Mucosa of descending colon (tissue), 3 donors: ENCODE measurements around the gene FOLR3. TPM values are rescaled to one million over a fixed set of nuclear protein-coding genes. Genes with fewer than 3 reads are reported as not detected.

Source experiments
- ATAC-seq: fragments of 200-7000 bp; cut with Tn5 transposase; one replicate; pipeline ENCODE4 v1.9.1; 2020; ENCODE audit warnings: mild to moderate bottlenecking, moderate library complexity
- DNase-seq, 3 donors: peaks; one replicate each; pipeline ENCODE4 v3.0.0-alpha.2; 2020
- H3K36me3 ChIP-seq: fragments of 200-600 bp; one replicate; pipeline ENCODE4 v1.8.0; 2021; ENCODE audit warnings: low read depth, mild to moderate bottlenecking
- H3K4me1 ChIP-seq: fragments of 200-600 bp; one replicate; pipeline ENCODE4 v1.8.0; 2021; ENCODE audit warnings: low read depth, mild to moderate bottlenecking
- H3K4me3 ChIP-seq: fragments of 200-600 bp; one replicate; pipeline ENCODE4 v1.8.0; 2021; ENCODE audit warnings: mild to moderate bottlenecking
- H3K9me3 ChIP-seq: fragments of 200-600 bp; one replicate; pipeline ENCODE4 v1.8.0; 2021; ENCODE audit warnings: mild to moderate bottlenecking
- CTCF ChIP-seq: fragments of 200-600 bp; IDR thresholded peaks from one replicate; pipeline ENCODE4 v1.8.0; 2022; ENCODE audit warnings: antibody characterized with exemption, mild to moderate bottlenecking
- intact Hi-C, 2 donors: fragments of 100-400 bp; cut with DNase I in 1 of 2; cut with micrococcal nuclease in 1 of 2; formaldehyde crosslinking; loops; one replicate each; pipeline versions ENCODE4 v1.11.0 to v1.11.1; 2022; cut with DNase I, micrococcal nuclease
- total RNA-seq, 3 donors: library from RNA; stranded (reverse); fragmentation: NEBNext Ultra II Directional in 2 of 3; extraction: Animal tissue kit (Norgen Biotek cat#: 25700) in 2 of 3; gene quantifications; one replicate each; pipeline versions ENCODE4 v1.2.1 to v1.2.4, GENCODE V29; 2021 to 2023
- donor health status: DM: no; HTN: no; CAD: no; lungs with moderate emphysema.
- donor health status: DM: no; HTN: no; CAD: no.
- donor health status: DM: no; HTN: yes; CAD: no.

FOLR3 gene
- total RNA-seq, 3 donors from 2014 or later, result not detected

GRCh38 chr11:72135891-72136683 lies 562 bp downstream of the FOLR3 start:
- intact Hi-C loops, result no loop called here
- no peaks in the 10 kb centered on the region for H3K4me1 ChIP-seq
- no peak overlapping the region for H3K4me3 ChIP-seq
- no peak for DNase-seq
- no peak for ATAC-seq
- no peaks in the 10 kb centered on the region for H3K9me3 ChIP-seq
- no peak for TF ChIP-seq CTCF
- no peaks in the 10 kb centered on the region for H3K36me3 ChIP-seq

GRCh38 chr11:72136684-72137262 lies 1.2 kb downstream of the FOLR3 start:
- Histone ChIP-seq H3K9me3 (no peaks in the 10 kb centered on the region), H3K4me3 (no peak overlapping the region), H3K4me1 (no peaks in the 10 kb centered on the region), H3K36me3 (no peaks in the 10 kb centered on the region)
- intact Hi-C loops, result no loop called here
- ATAC-seq (peak; percentile 72), DNase-seq (peak in 2 of 3 donors; percentile 18 to 48)
- no peak for TF ChIP-seq CTCF

GRCh38 chr11:72138821-72139390 lies 3.4 kb downstream of the FOLR3 start:
- Histone ChIP-seq H3K4me1 (no peaks in the 10 kb centered on the region), H3K36me3 (no peaks in the 10 kb centered on the region), H3K9me3 (no peaks in the 10 kb centered on the region), H3K4me3 (no peak overlapping the region)
- ATAC-seq, result no peak
- no peak for TF ChIP-seq CTCF
- intact Hi-C loops, result no loop called here
- no peak for DNase-seq

GRCh38 chr11:72139500-72139899 lies 4.0 kb downstream of the FOLR3 start:
- intact Hi-C loops, result no loop called here
- no peak for TF ChIP-seq CTCF
- no peak overlapping the region for H3K4me3 ChIP-seq
- peaks cover 5% of the 10 kb centered on the region for H3K4me1 ChIP-seq
- ATAC-seq (no peak), DNase-seq (no peak)
- H3K36me3 ChIP-seq, result no peaks in the 10 kb centered on the region
- H3K9me3 ChIP-seq, result no peaks in the 10 kb centered on the region

GRCh38 chr11:72140661-72141060 lies 5.1 kb downstream of the FOLR3 start:
- Histone ChIP-seq H3K4me1 (peaks cover 5% of the 10 kb centered on the region), H3K4me3 (no peak overlapping the region), H3K36me3 (no peaks in the 10 kb centered on the region), H3K9me3 (no peaks in the 10 kb centered on the region)
- ATAC-seq, result no peak
- intact Hi-C loops, result no loop called here
- no peak for TF ChIP-seq CTCF
- DNase-seq, result no peak
